H1 (cell line): Measurements from ENCODE around the gene NOL9. TPM values are rescaled to one million over a fixed set of nuclear protein-coding genes. Genes with fewer than 3 reads are reported as not detected.

Experiments
- CHD7 ChIP-seq: fragments of 300-600 bp; sonication (generic); IDR thresholded peaks from 2 replicates; pipeline ENCODE4 v1.7.1; 2012; ENCODE audit warnings: low read length, moderate library complexity, mild to moderate bottlenecking, inconsistent platforms; ENCODE audit not compliant: insufficient replicate concordance
- RNF2 ChIP-seq: fragments of 200-900, 300-1000 bp; sonication (generic); IDR thresholded peaks from 2 replicates; pipeline ENCODE4 v1.7.1; 2016; ENCODE audit warnings: borderline replicate concordance, low read depth, mild to moderate bottlenecking, antibody characterized with exemption, low read length; ENCODE audit not compliant: poor library complexity, severe bottlenecking; ENCODE audit errors: missing control alignments
- SIRT6 ChIP-seq: IDR thresholded peaks from one replicate; pipeline ENCODE4 v1.7.1; 2012; ENCODE audit warnings: low read length, inconsistent platforms
- ZNF274 ChIP-seq: IDR thresholded peaks from 2 replicates; pipeline ENCODE4 v1.7.0; 2012; ENCODE audit warnings: low read length, borderline replicate concordance; ENCODE audit errors: extremely low read depth
- polyA plus RNA-seq, 7 experiments: library from polyadenylated mRNA; depleted of rRNA in 3 of 7; stranded (reverse) in 5 of 7; unstranded in 2 of 7; fragments of >200 nt in 5 of 7; fragments of 200-250 nt in 2 of 7; gene quantifications; 1 replicate in 5 of 7; 2 replicates in 1 of 7; 4 replicates in 1 of 7; pipeline versions ENCODE4 v1.2.1 to v1.2.3, GENCODE V29; 2011 to 2013; ENCODE audit warnings: missing spikeins in 2 of 7, mixed read lengths in 2 of 7
- total RNA-seq: library from RNA; stranded (reverse); fragmentation: NEBNext Ultra II Directional; extraction: Animal tissue kit (Norgen Biotek cat#: 25700); gene quantifications from 2 replicates; pipeline ENCODE4 v1.2.1, GENCODE V29; 2021
- TF ChIP-seq, protein P1 (sequence below): IDR thresholded peaks from 2 replicates; pipeline ENCODE4 v1.6.1; 2012; ENCODE audit warnings: low read length, inconsistent platforms

The NOL9 gene
- total and polyA plus RNA-seq, 2 of the 8 experiments (the other 6 are each of a cell fraction or from before 2014, with no cell fraction given), result 17.1 to 38.1 TPM

- TF ChIP-seq CHD7 (no peak), RNF2 (no peak), SIRT6 (no peak), ZNF274 (no peak)
- TF ChIP-seq, protein P1, sequence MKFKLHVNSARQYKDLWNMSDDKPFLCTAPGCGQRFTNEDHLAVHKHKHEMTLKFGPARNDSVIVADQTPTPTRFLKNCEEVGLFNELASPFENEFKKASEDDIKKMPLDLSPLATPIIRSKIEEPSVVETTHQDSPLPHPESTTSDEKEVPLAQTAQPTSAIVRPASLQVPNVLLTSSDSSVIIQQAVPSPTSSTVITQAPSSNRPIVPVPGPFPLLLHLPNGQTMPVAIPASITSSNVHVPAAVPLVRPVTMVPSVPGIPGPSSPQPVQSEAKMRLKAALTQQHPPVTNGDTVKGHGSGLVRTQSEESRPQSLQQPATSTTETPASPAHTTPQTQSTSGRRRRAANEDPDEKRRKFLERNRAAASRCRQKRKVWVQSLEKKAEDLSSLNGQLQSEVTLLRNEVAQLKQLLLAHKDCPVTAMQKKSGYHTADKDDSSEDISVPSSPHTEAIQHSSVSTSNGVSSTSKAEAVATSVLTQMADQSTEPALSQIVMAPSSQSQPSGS, result no peak
Observed at GRCh38 chr1:6497867-6498575, 56.3 kb downstream of the NOL9 start (continued).
